ENCODE results near the gene ARHGAP1. TPM values are rescaled to one million over a fixed set of nuclear protein-coding genes. Genes with fewer than 3 reads are reported as not detected.

ARHGAP1 gene
- total RNA-seq, 2 experiments from 2014 or later = 16.3 to 42.6 TPM

GRCh38 chr11:46666516-46666915, 33.9 kb downstream of the ARHGAP1 start:
- H3K36me3 ChIP-seq (ENCODE audit: insufficient read depth, low read length) = peaks cover 68% of the 10 kb centered on the region

GRCh38 chr11:46665356-46665755, 35.1 kb downstream of the ARHGAP1 start:
- no peaks in the 10 kb centered on the region for H3K79me2 ChIP-seq (ENCODE audit: insufficient read depth, low read depth, low read length)
- DNase-seq (ENCODE audit: low spot score) = no peak
- CTCF ChIA-PET (ENCODE audit: unreplicated experiment) = no interaction called here
- BruUV-seq (replicated peaks) = no TSS peak
- no peak overlapping the region for H3K27ac ChIP-seq (ENCODE audit: low read depth, low read length, poor library complexity, severe bottlenecking)
- no peak for TF ChIP-seq CTCF (conservative IDR thresholded peaks at IDR 0.05; ENCODE audit: low read length)
- no peak for TF ChIP-seq EZH2phosphoT487 (IDR thresholded peaks at IDR 0.05; ENCODE audit: borderline replicate concordance, low read depth, low read length)
- H3K9me2 ChIP-seq (ENCODE audit: insufficient read depth, low read length) = no peaks in the 10 kb centered on the region
- intact Hi-C loops (cut with micrococcal nuclease; ENCODE audit: unreplicated experiment) = no loop called here
- no peak overlapping the region for H2AFZ ChIP-seq (ENCODE audit: low read length)
- no peaks in the 10 kb centered on the region for H4K20me1 ChIP-seq (ENCODE audit: insufficient read depth, low read length)
- H3K36me3 ChIP-seq (ENCODE audit: insufficient read depth, low read length) = peaks cover 59% of the 10 kb centered on the region
- POLR2A ChIA-PET = no interaction called here
- no peak overlapping the region for H3K4me3 ChIP-seq (ENCODE audit: low read depth, low read length, poor library complexity, severe bottlenecking)
- H3K4me2 ChIP-seq (ENCODE audit: low read length) = no peak overlapping the region
- H3K9me3 ChIP-seq (ENCODE audit: low read length) = no peaks in the 10 kb centered on the region
- no peaks in the 10 kb centered on the region for H3K4me1 ChIP-seq (ENCODE audit: insufficient read depth, low read length, poor library complexity, severe bottlenecking)

More at GRCh38 chr11:46666516-46666915, 33.9 kb downstream of the ARHGAP1 start:
- intact Hi-C loops (cut with micrococcal nuclease; ENCODE audit: unreplicated experiment) = no loop called here
- no peak overlapping the region for H3K4me2 ChIP-seq (ENCODE audit: low read length)
- no peaks in the 10 kb centered on the region for H3K9me3 ChIP-seq (ENCODE audit: low read length)
- no peaks in the 10 kb centered on the region for H3K9me2 ChIP-seq (ENCODE audit: insufficient read depth, low read length)
- no peak for DNase-seq (ENCODE audit: low spot score)
- BruUV-seq (replicated peaks) = no TSS peak
- no peak overlapping the region for H3K27ac ChIP-seq (ENCODE audit: low read depth, low read length, poor library complexity, severe bottlenecking)
- POLR2A ChIA-PET = no interaction called here
- CTCF ChIA-PET (ENCODE audit: unreplicated experiment) = no interaction called here
- TF ChIP-seq EZH2phosphoT487 (IDR thresholded peaks at IDR 0.05; ENCODE audit: borderline replicate concordance, low read depth, low read length) = no peak
- TF ChIP-seq CTCF (conservative IDR thresholded peaks at IDR 0.05; ENCODE audit: low read length) = no peak
- no peaks in the 10 kb centered on the region for H3K4me1 ChIP-seq (ENCODE audit: insufficient read depth, low read length, poor library complexity, severe bottlenecking)
- no peak overlapping the region for H2AFZ ChIP-seq (ENCODE audit: low read length)
- H4K20me1 ChIP-seq (ENCODE audit: insufficient read depth, low read length) = no peaks in the 10 kb centered on the region
- no peaks in the 10 kb centered on the region for H3K79me2 ChIP-seq (ENCODE audit: insufficient read depth, low read depth, low read length)
- no peak overlapping the region for H3K4me3 ChIP-seq (ENCODE audit: low read depth, low read length, poor library complexity, severe bottlenecking)

- Histone ChIP-seq H3K36me3 (ENCODE audit: insufficient read depth, low read length) (peaks cover 58% of the 10 kb centered on the region), H3K79me2 (ENCODE audit: insufficient read depth, low read depth, low read length) (no peaks in the 10 kb centered on the region), H3K4me1 (ENCODE audit: insufficient read depth, low read length, poor library complexity, severe bottlenecking) (no peaks in the 10 kb centered on the region), H2AFZ (ENCODE audit: low read length) (no peak overlapping the region), H3K27ac (ENCODE audit: low read depth, low read length, poor library complexity, severe bottlenecking) (no peak overlapping the region), H3K9me2 (ENCODE audit: insufficient read depth, low read length) (no peaks in the 10 kb centered on the region), H3K4me2 (ENCODE audit: low read length) (no peak overlapping the region), H3K9me3 (ENCODE audit: low read length) (no peaks in the 10 kb centered on the region), H3K4me3 (ENCODE audit: low read depth, low read length, poor library complexity, severe bottlenecking) (no peak overlapping the region), H4K20me1 (ENCODE audit: insufficient read depth, low read length) (no peaks in the 10 kb centered on the region)
- ChIA-PET POLR2A (no interaction called here), CTCF (ENCODE audit: unreplicated experiment) (no interaction called here)
- intact Hi-C loops (cut with micrococcal nuclease; ENCODE audit: unreplicated experiment) = no loop called here
- BruUV-seq (replicated peaks) = no TSS peak
- no peak for DNase-seq (ENCODE audit: low spot score)
- no peak for TF ChIP-seq EZH2phosphoT487 (IDR thresholded peaks at IDR 0.05; ENCODE audit: borderline replicate concordance, low read depth, low read length)
- no peak for TF ChIP-seq CTCF (conservative IDR thresholded peaks at IDR 0.05; ENCODE audit: low read length)
Measured at GRCh38 chr11:46664612-46665011, 35.8 kb downstream of the ARHGAP1 start.
